IgD-negative memory B cell (primary cell): ENCODE data around the gene DCDC1. TPM values are rescaled to one million over a fixed set of nuclear protein-coding genes. Genes with fewer than 3 reads are reported as not detected.
A peak's percentile ranks its signal among the peaks of the same experiment; 100 is the strongest.

Source experiments
- H3K27ac Mint-ChIP-seq, 3 donors: one replicate each; pipeline ENCODE4 v1.8.0; 2020 to 2022; ENCODE audit warnings: mild to moderate bottlenecking in 3 of 3, mixed read lengths in 3 of 3, moderate library complexity in 1 of 3
- H3K27me3 Mint-ChIP-seq: one replicate; pipeline ENCODE4 v1.8.0; 2021; ENCODE audit warnings: mixed read lengths
- H3K36me3 Mint-ChIP-seq: one replicate; pipeline ENCODE4 v1.8.0; 2020; ENCODE audit warnings: mild to moderate bottlenecking, mixed read lengths
- H3K4me1 Mint-ChIP-seq, 3 donors: one replicate each; pipeline ENCODE4 v1.8.0; 2020 to 2022; ENCODE audit warnings: mixed read lengths in 3 of 3, mild to moderate bottlenecking in 1 of 3
- H3K4me3 Mint-ChIP-seq, 4 donors: one replicate each; pipeline ENCODE4 v1.8.0; 2020 to 2022; ENCODE audit warnings: mild to moderate bottlenecking in 4 of 4, mixed read lengths in 4 of 4, moderate library complexity in 3 of 4
- H3K9me3 Mint-ChIP-seq, 3 donors: one replicate each; pipeline ENCODE4 v1.8.0; 2020 to 2021; ENCODE audit warnings: mixed read lengths in 3 of 3, mild to moderate bottlenecking in 1 of 3
- polyA plus RNA-seq: library from polyadenylated mRNA; unstranded; fragments of 300-500 nt; fragmentation: Illumina TruSeq; gene quantifications from one replicate; pipeline ENCODE4 v1.2.3, GENCODE V29; 2021

Gene DCDC1
- polyA plus RNA-seq, 1 donor from 2014 or later, result not detected

DNA sequence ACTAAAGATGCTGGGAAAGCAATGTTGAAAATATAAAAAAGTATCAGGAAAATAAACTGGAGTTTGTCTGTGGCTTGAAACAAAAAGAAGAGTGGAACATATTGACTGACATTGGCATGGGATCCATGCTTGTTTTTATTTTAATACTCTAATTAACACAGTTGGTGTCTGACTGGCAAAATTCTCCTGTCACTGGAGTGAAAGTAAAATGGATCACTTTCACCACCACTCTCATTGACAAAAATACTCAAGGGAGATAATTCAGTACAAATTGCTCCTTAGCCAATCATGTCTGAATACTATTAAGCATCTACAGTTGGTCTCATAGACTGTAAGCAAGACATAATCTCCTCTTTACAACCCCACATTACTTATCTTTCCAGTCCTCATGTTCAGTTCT lies 101.8 kb downstream of the DCDC1 start:
- Mint-ChIP-seq H3K27ac (no peak overlapping the region), H3K27me3 (no peaks in the 10 kb centered on the region), H3K4me1 (no peaks in the 10 kb centered on the region), H3K36me3 (no peaks in the 10 kb centered on the region), H3K4me3 (no peak overlapping the region), H3K9me3 (peaks cover 3 to 5% (median 5%) of the 10 kb centered on the region in 3 donors)

GRCh38 chr11:31264834-31265233 lies 104.7 kb downstream of the DCDC1 start:
- H3K27ac Mint-ChIP-seq, result no peak overlapping the region
- H3K4me1 Mint-ChIP-seq, result no peaks in the 10 kb centered on the region
- H3K36me3 Mint-ChIP-seq, result no peaks in the 10 kb centered on the region
- H3K27me3 Mint-ChIP-seq, result no peaks in the 10 kb centered on the region
- H3K9me3 Mint-ChIP-seq, result peaks cover 0 to 3% (median 0%) of the 10 kb centered on the region in 3 donors
- H3K4me3 Mint-ChIP-seq, result no peak overlapping the region

DNA sequence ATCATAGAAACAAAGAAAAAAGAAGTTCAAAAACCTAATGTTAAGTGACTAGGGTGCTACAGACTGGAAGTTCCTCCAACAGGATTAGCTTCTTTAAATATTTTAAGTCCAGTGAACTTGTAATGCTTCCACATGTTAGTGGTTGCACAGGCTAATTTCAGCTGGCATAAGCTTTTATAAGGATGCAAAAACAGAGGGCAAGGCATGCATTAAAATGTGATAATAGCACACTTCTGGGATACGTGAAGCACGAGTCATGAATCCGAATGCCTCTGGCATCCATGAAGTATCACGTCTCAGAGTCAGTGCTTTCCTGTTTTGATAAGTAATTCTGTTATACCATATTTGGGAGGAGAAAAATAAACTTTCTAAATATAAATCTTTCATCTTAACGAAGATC lies 106.8 kb downstream of the DCDC1 start:
- Mint-ChIP-seq H3K9me3 (no peaks in the 10 kb centered on the region), H3K27me3 (no peaks in the 10 kb centered on the region), H3K36me3 (no peaks in the 10 kb centered on the region), H3K4me1 (peaks cover 0 to 1% (median 0%) of the 10 kb centered on the region in 3 donors), H3K4me3 (no peak overlapping the region), H3K27ac (no peak overlapping the region)

- Mint-ChIP-seq H3K36me3 (no peaks in the 10 kb centered on the region), H3K27me3 (no peaks in the 10 kb centered on the region), H3K9me3 (peaks cover 0 to 4% (median 0%) of the 10 kb centered on the region in 3 donors), H3K4me3 (no peak overlapping the region), H3K27ac (no peak overlapping the region), H3K4me1 (peaks cover 0 to 1% (median 0%) of the 10 kb centered on the region in 3 donors)
Measured at GRCh38 chr11:31259797-31260196, 109.7 kb downstream of the DCDC1 start.

GRCh38 chr11:31254415-31254814 lies 115.1 kb downstream of the DCDC1 start:
- H3K27me3 Mint-ChIP-seq, result no peaks in the 10 kb centered on the region
- no peak overlapping the region for H3K4me3 Mint-ChIP-seq
- no peak overlapping the region for H3K27ac Mint-ChIP-seq
- H3K4me1 Mint-ChIP-seq, result peaks cover 0 to 1% (median 0%) of the 10 kb centered on the region in 3 donors
- peaks cover 0 to 5% (median 0%) of the 10 kb centered on the region in 3 donors for H3K9me3 Mint-ChIP-seq
- H3K36me3 Mint-ChIP-seq, result no peaks in the 10 kb centered on the region

GRCh38 chr11:31248768-31249167 lies 120.8 kb downstream of the DCDC1 start:
- no peak overlapping the region for H3K4me3 Mint-ChIP-seq
- H3K27me3 Mint-ChIP-seq, result no peaks in the 10 kb centered on the region
- peaks cover 0 to 1% (median 0%) of the 10 kb centered on the region in 3 donors for H3K9me3 Mint-ChIP-seq

DNA sequence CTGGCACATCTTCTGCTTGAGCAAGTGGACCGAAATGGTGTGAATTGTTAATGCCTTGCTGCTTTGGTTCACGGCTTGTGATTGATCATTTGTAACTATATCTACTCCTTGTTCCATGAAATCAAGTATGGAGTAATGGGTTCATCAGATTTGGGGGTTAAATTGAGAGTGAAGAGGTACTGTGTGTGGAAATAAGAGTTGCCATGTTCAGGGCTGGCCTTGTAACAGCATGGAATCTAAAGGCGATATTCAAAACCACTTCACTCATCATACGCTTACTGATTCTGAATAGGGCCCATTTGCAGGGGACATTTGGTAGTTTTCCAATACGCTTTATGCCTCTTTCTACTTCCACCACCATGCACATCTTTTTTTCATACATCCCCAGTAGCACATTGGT lies 122.2 kb downstream of the DCDC1 start:
- Mint-ChIP-seq H3K4me1 (no peaks in the 10 kb centered on the region), H3K4me3 (peak overlapping the region in 1 of 4 donors; percentile 49), H3K27ac (no peak overlapping the region), H3K9me3 (peaks cover 0 to 1% (median 0%) of the 10 kb centered on the region in 3 donors), H3K36me3 (no peaks in the 10 kb centered on the region), H3K27me3 (no peaks in the 10 kb centered on the region)

More at GRCh38 chr11:31248768-31249167, 120.8 kb downstream of the DCDC1 start:
- Mint-ChIP-seq H3K36me3 (no peaks in the 10 kb centered on the region), H3K27ac (no peak overlapping the region), H3K4me1 (no peaks in the 10 kb centered on the region)

- no peaks in the 10 kb centered on the region for H3K36me3 Mint-ChIP-seq
- H3K27ac Mint-ChIP-seq, result no peak overlapping the region
- no peak overlapping the region for H3K4me3 Mint-ChIP-seq
- peaks cover 0 to 1% (median 0%) of the 10 kb centered on the region in 3 donors for H3K9me3 Mint-ChIP-seq
- no peaks in the 10 kb centered on the region for H3K4me1 Mint-ChIP-seq
- H3K27me3 Mint-ChIP-seq, result no peaks in the 10 kb centered on the region
Measured at GRCh38 chr11:31246451-31247165, 122.9 kb downstream of the DCDC1 start.

- Mint-ChIP-seq H3K9me3 (no peaks in the 10 kb centered on the region), H3K27me3 (no peaks in the 10 kb centered on the region), H3K4me1 (no peaks in the 10 kb centered on the region), H3K4me3 (no peak overlapping the region), H3K36me3 (no peaks in the 10 kb centered on the region), H3K27ac (no peak overlapping the region)
Measured at GRCh38 chr11:31243706-31244105, 125.8 kb downstream of the DCDC1 start.

GRCh38 chr11:31240340-31240904 lies 129.1 kb downstream of the DCDC1 start:
- Mint-ChIP-seq H3K27me3 (peaks cover 4% of the 10 kb centered on the region), H3K9me3 (no peaks in the 10 kb centered on the region), H3K27ac (no peak overlapping the region), H3K36me3 (no peaks in the 10 kb centered on the region), H3K4me3 (no peak overlapping the region), H3K4me1 (no peaks in the 10 kb centered on the region)

DNA sequence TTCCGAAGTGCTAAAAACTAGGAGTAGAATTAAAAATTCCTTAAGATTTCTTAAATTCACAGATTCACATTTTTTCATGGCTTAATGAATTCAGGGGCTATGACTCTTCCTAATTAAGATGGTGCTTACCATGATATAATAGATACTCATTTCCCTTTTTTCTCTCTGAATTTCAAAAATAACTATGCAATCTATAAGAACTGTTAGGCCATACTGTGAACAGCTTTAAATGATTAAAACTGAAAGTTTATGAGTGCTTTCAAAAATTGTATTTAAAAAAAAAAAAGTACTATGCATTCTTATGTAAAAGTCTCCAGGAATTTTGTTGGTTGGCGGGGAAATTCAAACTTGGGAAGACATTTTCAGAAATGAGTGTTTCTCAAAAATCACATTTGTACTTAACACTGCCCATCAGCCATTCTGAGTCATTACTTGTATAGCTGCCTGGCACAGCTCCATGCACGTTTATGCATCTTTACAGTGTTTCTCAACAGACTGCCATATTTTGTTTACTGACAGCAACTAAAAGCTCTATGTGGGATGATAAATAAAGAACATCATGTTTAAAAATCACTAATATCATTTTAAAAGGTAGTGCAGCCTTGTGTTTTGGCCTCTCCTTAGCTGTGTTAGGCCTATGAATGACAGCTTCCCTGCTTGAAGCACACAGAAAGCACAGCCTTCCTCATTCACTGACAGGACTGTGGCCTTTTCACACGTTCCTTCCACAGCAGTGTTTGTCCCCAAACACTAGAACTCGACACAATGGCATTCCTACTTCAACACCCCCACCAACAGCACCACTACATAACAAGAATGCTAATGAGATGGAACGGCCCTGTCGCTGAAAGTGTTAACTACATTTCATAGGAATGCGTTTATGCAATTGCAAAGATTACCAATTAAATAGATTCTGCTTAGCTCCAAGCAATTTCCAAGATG lies 131.4 kb downstream of the DCDC1 start:
- no peak overlapping the region for H3K4me3 Mint-ChIP-seq
- peaks cover 0 to 2% (median 0%) of the 10 kb centered on the region in 3 donors for H3K4me1 Mint-ChIP-seq
- H3K9me3 Mint-ChIP-seq, result no peaks in the 10 kb centered on the region
- H3K27me3 Mint-ChIP-seq, result peaks cover 4% of the 10 kb centered on the region
- H3K27ac Mint-ChIP-seq, result no peak overlapping the region
- no peaks in the 10 kb centered on the region for H3K36me3 Mint-ChIP-seq

DNA sequence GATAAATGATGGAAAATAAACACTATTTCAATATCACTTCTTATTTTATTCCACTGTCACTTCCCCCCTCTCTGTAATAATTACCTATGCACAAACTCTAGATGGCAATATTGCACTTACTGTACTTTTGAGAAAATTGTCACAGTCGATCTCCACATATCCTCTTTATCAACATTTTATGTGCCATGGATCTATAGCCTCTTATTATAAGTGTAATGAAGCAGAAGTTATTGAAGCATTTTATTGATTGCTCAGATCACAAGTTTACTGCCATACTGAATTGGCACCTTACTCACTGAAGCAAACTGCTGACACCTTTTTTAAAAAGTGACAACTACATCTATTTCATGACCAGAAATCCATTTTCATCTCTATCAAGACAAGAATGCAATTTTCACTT lies 133.4 kb downstream of the DCDC1 start:
- H3K4me3 Mint-ChIP-seq, result no peak overlapping the region
- H3K27me3 Mint-ChIP-seq, result peaks cover 4% of the 10 kb centered on the region
- H3K36me3 Mint-ChIP-seq, result no peaks in the 10 kb centered on the region
- no peaks in the 10 kb centered on the region for H3K9me3 Mint-ChIP-seq
- H3K27ac Mint-ChIP-seq, result no peak overlapping the region
- peaks cover 0 to 2% (median 0%) of the 10 kb centered on the region in 3 donors for H3K4me1 Mint-ChIP-seq

DNA sequence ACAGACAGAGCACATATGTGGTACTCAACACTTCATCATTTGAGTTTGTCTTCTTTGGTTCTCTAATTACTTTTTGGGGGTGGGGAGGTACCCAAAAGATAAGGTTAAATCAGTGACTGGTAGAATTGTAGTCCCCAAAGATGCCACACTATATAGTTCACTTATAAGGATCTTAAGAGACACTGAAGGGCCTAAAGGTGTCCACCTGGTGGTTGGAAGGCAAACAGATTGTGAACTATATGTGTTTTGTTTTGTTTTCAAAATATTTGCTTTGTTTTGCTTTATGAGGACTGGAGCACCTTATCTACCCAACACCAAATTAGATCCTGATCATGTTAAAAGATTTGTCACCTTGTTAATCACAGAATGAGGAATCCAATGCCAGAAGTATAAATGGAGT lies 136.1 kb downstream of the DCDC1 start:
- peaks cover 4% of the 10 kb centered on the region for H3K27me3 Mint-ChIP-seq
- no peaks in the 10 kb centered on the region for H3K36me3 Mint-ChIP-seq
- no peak overlapping the region for H3K4me3 Mint-ChIP-seq
- H3K9me3 Mint-ChIP-seq, result no peaks in the 10 kb centered on the region
- H3K4me1 Mint-ChIP-seq, result peaks cover 0 to 2% (median 0%) of the 10 kb centered on the region in 3 donors
- H3K27ac Mint-ChIP-seq, result no peak overlapping the region

GRCh38 chr11:31231601-31232000 lies 137.9 kb downstream of the DCDC1 start:
- Mint-ChIP-seq H3K27me3 (no peaks in the 10 kb centered on the region), H3K36me3 (no peaks in the 10 kb centered on the region), H3K9me3 (peaks cover 0 to 3% (median 1%) of the 10 kb centered on the region in 3 donors), H3K4me3 (no peak overlapping the region), H3K4me1 (peaks cover 0 to 2% (median 0%) of the 10 kb centered on the region in 3 donors), H3K27ac (no peak overlapping the region)

- H3K27ac Mint-ChIP-seq, result no peak overlapping the region
- H3K27me3 Mint-ChIP-seq, result no peaks in the 10 kb centered on the region
- no peaks in the 10 kb centered on the region for H3K4me1 Mint-ChIP-seq
- no peak overlapping the region for H3K4me3 Mint-ChIP-seq
- H3K9me3 Mint-ChIP-seq, result no peaks in the 10 kb centered on the region
- no peaks in the 10 kb centered on the region for H3K36me3 Mint-ChIP-seq
Measured at GRCh38 chr11:31218847-31219246, 150.7 kb downstream of the DCDC1 start.
